Right lobe of liver (tissue), 4 donors: ENCODE data around the gene TMEM132D.

ENCODE experiments used
- CTCF ChIP-seq, 4 donors: fragments of 200-600 bp in 3 of 4; fragments of 450-650 bp in 1 of 4; IDR thresholded peaks; one replicate each; pipeline versions ENCODE4 v1.5.1 to v1.8.0; 2016 to 2022; ENCODE audit warnings: antibody characterized with exemption in 4 of 4, mild to moderate bottlenecking in 2 of 4
- POLR2A ChIP-seq: fragments of 450-650 bp; IDR thresholded peaks from one replicate; pipeline ENCODE4 v1.6.1; 2017; ENCODE audit warnings: antibody characterized with exemption, mild to moderate bottlenecking
- donor health status: DM: no; HTN: no; CAD: no.
- donor health status: DM: no; HTN: no; CAD: no.
- donor health status: DM: no; HTN: yes; CAD: no.

GRCh38 chr12:129673806-129674205, 230.0 kb downstream of the TMEM132D start:
- no peak for TF ChIP-seq CTCF (IDR thresholded peaks at IDR 0.05)
- no peak for TF ChIP-seq POLR2A
